GM19395 (cell line): ENCODE data around the gene PTPN13.

Experiments
- ATAC-seq: cut with Tn5 transposase; IDR thresholded peaks from one replicate; pipeline ENCODE4 v1.9.1; 2021; ENCODE audit warnings: mild to moderate bottlenecking, moderate library complexity; ENCODE audit not compliant: unreplicated experiment

Gene PTPN13

GRCh38 chr4:86809809-86810208 is 215.7 kb downstream of the PTPN13 start:
- no peak for ATAC-seq

DNA sequence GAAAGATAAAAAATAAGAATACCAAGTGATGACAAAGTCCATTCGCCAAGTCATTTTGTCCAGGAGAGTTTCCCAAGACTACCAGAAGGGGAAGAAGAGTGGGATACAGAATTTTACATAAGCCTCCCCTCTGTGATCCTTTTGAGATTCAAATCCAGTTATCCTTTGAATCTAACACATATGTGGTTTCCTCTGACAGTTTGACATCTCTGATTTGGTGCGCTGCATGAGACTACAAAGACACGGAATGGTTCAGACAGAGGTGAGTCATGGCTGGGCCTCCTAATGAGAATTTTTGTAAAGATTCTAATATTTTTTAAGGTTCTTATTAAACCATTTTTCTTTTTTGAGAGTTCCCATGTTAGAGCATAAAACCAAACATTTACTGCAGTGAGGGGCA is 216.7 kb downstream of the PTPN13 start:
- no peak for ATAC-seq

- ATAC-seq = no peak
These were observed 221.5 kb downstream of the PTPN13 start for GRCh38 chr4:86815653-86816052.

DNA sequence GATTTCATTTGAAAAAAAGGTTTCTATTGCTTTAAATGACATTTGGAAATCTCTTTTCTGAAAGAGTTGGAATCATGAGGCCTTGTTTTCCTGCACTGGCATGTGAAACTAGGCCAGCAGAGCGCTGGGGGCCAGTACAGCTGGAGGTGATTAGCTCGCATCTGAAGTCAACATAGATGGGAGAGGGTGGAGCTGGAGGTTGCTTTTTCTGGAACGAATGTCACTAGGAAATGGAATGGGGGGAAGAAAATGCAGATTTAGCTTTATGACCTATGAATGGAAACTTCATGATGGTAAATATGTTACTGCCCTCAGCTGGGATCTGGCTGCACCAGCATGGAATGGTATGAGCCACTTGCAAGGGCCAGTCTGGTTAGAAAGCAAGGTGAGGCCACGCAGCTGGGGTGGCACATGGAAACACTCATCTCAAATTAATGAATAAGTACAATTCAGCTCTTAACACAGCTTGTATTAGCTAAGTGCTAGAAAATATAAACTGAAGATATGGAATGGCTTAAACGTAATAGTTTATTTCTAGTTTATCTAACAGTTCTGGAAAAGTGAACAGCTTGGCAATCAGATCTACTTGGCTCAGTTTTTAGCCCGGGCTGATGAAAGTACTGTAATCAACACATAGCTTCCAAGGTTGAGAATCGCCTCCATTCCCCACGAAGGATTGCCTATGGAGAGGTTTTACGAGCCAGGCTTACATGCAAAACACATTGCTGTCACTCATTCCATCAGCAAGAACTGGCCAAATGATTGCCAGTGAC is 222.6 kb downstream of the PTPN13 start:
- no peak for ATAC-seq

DNA sequence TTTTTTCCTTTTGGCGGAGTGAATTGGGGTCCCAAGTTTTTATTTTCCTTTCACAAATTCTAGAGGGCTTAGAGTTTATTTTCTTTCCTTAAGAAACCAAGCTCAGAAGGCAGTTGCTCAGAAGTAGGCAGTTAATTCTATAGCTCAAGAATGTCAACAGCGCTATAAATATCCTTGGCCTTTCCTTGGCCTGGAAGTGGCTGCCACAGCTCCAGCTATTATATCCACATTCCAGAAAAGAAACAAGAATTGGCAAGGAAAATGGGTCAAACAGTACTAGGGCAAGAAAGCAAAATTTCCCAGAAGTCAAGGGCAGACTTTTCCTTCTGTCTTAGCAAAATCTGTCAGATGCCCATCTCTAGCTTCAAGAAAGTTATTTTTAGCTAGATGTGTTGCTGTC is 224.1 kb downstream of the PTPN13 start:
- no peak for ATAC-seq

DNA sequence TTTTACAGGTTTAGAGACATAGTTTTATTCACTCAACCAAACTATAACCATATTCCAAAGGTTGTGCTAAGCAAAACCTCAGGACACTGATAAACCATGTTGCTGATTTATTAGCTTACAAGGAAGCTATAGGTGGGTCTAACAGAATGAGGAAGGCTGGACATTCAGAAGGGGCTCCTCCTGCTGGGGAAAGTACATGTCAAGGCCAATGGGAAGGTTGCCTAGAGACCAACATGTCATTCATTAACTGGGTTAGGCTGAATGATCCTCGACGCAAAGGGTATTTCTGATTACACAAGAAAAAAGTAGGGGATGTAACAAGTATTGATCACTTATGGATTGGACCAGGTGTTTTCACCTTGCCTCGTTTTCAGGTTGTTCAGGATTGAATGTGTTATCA is 224.7 kb downstream of the PTPN13 start:
- no peak for ATAC-seq

DNA sequence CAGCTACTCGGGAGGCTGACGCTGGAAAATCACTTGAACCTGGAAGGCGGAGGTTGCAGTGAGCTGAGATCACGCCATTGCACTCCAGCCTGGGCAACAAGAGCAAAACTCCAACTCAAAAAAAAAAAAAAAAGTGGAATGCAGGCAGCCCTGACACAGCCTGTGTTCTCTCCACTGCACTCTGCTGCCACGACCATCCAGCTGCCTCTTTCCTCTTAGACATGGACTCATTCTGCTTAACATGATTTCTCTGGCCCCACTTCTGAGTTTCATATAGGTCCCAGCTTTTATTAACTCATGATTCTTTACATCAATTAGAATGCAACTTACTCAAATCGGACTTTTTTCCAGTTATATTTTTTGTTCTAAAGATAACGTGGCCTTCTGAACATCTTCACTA is 225.4 kb downstream of the PTPN13 start:
- ATAC-seq = no peak

DNA sequence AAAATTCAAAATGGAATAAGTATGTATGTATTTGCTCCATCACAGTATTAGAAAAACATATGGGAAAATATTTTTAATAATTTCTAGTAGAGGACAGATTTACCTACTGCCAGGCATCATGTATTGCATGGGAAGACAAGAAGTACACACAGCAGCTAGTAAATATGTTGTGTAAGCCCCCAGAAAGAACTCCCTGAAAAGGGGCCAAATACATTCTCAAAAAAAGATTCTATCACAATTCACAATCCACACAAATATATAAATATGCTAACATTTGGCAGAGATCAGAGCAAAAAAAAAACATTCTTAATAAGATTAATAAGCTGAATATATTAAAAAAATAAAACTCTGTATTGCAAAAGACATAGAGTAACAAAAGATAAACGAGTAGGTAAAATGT is 227.0 kb downstream of the PTPN13 start:
- no peak for ATAC-seq

DNA sequence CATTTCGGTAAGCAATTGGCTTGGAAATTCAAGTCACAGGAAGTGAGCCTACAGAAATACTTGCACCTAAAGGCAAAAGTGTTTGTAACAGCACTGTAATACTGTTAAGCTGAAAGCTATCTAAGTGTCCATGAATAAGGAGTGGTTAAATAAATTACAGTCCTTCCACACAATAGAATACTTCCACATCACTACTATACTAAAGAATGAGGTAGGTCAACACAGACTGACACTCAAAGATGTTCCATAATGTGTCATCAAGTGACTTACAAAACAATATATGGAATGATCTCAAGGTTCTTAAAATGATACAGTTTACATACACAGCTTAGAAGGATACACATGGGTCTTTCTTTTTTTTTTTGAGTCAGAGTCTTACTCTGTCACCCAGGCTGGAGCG is 228.0 kb downstream of the PTPN13 start:
- no peak for ATAC-seq

DNA sequence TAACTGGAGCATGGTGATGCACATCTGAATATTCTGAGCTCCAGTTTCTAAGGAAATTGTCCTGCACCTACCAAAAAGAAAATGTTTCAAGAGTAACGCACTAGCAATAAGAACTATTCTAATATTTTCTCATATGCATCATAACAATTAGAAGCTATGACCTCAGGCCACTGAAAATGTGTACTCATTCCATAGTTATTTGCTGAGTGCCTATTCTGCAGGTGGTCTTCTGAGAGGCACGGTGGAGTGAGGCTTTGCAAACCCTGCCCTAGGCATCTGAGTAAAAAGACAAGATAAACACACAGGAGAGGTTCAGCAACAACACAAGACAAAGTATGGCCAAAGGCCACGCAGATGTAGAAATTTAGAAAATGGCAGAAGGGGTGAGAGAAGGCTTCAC is 231.4 kb downstream of the PTPN13 start:
- no peak for ATAC-seq

DNA sequence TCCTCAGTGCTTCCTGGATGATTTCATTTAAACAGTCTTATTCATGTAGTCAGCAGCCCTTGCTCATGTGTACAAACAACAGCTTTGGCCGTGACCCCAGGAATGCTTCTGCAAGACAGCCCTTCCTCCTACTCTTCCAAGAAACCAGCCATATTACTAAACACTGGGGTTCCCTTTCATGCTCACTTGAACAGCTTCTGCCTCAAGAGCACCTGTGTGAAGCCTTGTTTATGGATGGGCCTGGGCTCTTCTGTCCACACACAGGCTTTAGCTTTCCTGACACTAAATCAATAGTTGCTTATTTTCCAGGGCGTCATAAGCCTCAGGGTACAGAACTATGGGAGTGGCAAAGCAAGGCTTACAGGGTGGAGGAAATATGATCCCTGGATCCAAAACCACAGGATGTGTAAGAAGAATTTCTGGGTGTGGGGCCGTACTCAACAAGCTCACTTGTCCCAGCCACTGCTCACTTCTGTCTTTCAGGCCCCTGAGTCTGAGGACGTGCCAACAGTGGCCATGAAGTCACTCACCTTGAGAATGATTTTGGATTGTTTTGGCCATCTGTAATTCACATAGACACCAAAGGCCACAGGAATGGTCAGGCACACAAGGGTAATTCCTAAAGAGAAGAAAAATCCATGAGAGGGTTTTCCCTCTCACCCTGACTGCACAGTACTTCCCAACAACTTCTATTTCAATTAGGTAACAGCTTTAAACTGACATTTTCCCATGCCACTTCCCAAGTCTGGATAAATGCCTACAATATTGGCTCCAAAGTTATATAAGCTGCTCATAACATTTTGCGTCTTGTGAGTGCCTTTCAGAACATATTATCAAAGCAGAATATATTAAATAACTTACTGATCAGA is 237.4 kb downstream of the PTPN13 start:
- ATAC-seq = no peak

DNA sequence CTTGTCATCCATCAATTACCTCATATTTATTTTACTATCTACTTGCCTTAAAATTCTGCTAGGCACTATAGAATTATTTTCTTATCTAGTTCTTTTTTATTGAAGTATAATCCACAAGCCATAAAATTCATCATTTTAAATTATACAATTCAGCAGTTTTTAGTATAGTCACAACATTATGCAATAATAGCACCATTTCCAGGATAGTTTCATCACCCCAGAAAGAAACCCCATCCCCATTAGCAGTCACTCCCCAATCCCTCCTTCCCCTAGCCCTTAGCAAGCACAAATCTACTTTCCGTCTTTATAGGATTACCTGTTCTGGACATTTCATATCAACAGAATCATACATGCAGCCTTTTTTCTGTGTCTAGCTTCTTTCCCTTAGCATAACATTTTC is 239.5 kb downstream of the PTPN13 start:
- no peak for ATAC-seq

GRCh38 chr4:86834901-86835300 is 240.8 kb downstream of the PTPN13 start:
- ATAC-seq = no peak

DNA sequence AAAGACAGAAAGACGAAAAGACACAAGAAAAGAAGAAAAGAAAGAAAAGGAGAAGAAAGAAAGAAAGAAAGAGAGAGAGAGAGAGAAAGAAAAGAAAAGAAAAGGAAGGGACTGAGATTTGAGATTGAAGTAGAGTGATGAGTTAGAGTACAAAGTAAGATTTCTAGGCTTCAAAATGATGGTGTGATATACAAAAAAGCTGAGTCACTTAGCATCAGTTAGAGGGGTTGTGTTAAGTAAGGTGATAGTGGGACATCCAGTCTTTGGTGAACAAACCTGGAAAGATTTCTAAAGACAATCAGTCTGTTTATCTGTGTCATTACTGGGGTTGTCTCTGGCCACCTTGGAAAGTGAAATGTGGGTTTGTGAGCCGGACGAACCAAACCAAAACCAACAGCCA is 241.6 kb downstream of the PTPN13 start:
- ATAC-seq = no peak

- ATAC-seq = no peak
These were observed 243.8 kb downstream of the PTPN13 start for GRCh38 chr4:86837691-86838503.

DNA sequence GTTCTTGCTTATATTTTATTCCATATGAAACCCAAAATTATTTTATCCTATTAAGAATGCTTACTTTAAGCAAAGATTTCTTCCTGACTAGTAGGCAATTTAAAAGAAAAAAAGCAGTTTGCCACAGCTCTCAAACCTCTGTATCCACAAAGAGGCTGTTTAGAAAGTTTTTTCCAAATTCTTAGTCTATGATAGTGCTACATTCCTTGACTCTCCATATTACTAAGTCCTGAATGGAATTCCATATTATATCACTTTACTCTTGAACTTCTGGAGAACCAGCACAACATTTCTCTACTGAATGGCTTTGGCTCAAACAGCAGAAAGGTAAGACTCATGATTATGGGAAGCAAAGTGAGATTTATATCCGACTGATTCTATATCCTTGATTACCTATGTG is 246.7 kb downstream of the PTPN13 start:
- ATAC-seq = no peak

GRCh38 chr4:86841309-86841708 is 247.2 kb downstream of the PTPN13 start:
- ATAC-seq = no peak

- ATAC-seq = no peak
These were observed 251.5 kb downstream of the PTPN13 start for GRCh38 chr4:86845593-86845992.

- no peak for ATAC-seq
These were observed 252.8 kb downstream of the PTPN13 start for GRCh38 chr4:86846921-86847320.

DNA sequence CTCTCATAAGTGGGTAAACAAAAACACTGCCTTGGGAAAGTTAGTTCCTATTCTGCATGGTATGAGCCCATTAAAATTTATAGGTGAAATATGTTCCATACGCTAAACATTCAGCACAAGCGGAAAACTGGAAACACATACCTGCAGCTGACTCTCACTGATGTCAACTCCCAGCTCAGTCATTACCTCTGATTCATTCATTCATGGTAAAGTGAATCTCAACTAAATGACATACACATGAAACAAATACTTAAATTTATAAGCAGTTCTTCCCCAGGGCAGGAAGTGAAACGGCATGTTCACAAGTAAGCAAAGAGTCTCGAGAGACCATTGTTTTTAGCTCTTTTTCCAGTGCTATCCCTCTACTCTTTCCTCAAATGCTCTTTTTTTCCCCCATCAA is 253.5 kb downstream of the PTPN13 start:
- no peak for ATAC-seq

DNA sequence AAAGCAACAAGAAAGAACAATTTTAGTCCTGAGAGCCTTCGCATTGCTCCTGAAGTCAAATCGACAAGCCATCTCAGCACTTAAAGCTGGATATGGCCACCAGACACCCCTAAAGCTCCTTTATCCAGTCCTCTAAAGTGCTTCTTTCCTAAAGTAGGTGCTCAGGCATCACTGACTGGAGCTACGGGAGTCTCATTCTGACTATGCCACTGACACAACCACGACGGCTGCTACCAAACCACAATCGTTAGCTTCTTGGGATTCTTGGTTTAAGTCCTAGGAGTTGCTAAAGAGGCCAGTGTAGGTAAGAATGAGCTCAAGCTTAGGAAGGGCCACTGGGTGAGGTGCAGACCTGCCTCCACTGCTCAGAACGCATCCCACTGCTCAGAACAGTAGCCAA is 254.0 kb downstream of the PTPN13 start:
- no peak for ATAC-seq
